Limb (tissue), 2 donors: ENCODE measurements around the gene CDK5R2.

Source experiments
- DNase-seq, 2 donors: peaks; one replicate each; pipeline ENCODE4 v3.0.0-alpha.2; 2016; ENCODE audit errors: extremely low spot score in 2 of 2

CDK5R2 gene

DNA sequence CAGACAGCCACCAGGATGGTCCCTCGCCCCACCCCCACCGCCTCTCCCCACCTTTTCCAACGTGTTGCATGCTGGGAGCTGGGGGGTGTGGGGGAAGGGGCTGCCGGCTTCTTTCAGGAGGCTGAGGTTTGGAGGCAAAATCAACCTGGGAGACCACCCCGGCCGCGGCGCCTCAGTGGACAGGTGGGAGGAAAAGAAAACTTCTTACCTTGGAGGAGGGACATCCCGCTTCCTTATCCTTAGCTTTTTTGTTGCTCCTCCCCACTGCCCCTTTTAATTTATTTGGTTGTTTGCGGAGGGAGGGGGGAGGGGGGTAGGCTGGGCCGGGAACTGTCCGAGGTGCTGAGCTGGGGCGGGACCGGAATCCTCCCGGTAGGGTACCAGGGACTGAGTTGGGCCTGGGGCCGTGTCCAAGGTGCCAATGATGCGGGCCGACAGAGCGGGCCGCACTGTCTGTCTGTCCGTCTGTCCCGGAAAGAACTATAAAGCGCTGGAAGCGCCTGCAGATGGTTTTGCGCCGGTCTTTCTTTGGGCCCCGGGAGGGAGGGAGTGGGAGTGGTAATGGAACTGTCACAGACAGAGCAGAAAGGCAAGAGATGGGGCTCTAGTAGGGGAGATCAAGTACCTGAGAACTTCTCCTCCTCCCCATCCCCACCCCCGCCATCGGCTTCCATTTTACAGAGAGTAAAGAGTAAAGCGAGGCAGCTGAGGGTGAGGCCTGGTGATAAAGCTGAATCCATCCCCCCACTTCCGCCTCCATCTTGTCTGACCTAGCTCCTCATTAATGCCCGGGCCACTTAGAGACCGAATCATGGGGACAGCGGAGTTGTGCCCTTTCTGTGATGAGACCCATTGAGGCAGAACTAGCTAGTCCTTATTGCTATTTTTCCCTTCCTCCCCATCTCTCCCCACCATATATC is 2.4 kb downstream of the CDK5R2 start:
- peak in 1 of 2 donors; percentile 53 for DNase-seq

DNA sequence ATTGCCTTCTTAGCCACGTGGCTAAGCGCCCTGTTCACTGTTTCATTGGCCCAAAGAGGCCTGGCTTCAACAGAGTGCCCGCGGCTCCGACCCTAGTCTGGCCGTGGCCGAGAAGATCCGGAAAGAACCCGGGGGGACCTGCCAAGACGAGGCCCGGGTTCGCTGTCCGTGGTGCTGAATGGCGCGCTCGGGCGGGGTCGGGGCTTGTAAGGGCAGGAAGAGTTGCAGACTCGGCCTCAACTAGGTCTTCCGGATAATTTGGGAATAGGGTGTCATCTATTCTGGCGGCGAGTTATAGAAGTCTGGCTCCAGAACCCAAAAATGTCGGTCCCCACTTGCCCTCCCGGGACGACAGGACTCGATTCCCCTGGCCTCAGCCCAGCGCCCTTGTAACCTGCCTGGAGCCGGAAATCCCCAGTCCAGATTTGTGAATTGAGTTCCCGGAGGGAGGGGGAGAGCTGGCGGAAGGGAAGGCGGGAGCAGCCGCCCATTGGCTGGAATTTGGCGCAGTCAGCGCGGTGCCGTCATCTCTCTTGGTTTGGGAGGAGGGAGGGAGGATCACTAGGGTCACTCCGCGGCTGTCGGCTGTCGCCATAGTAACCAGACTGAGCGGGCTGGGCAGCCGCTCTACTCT is 3.5 kb downstream of the CDK5R2 start:
- DNase-seq = peak; percentile 24 to 88

DNA sequence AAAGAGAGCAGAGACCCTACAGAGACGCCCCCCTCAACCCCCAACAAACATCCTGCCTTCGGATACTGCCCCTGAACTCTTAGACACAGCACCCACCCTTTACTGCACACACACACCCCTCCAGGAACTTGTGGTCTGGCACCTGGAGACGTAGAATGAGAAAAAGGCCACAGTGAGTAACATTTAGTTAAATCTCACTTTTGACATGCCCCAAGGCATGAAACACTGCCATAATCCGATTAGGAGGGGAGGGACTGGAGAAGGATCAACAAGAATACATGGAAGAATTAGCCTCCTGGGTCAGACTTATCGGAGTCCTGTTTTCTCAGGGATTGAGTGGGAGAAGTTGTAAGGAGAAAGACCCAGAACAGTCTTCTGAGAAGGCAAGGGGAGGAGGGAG is 4.1 kb downstream of the CDK5R2 start:
- DNase-seq = no peak

DNA sequence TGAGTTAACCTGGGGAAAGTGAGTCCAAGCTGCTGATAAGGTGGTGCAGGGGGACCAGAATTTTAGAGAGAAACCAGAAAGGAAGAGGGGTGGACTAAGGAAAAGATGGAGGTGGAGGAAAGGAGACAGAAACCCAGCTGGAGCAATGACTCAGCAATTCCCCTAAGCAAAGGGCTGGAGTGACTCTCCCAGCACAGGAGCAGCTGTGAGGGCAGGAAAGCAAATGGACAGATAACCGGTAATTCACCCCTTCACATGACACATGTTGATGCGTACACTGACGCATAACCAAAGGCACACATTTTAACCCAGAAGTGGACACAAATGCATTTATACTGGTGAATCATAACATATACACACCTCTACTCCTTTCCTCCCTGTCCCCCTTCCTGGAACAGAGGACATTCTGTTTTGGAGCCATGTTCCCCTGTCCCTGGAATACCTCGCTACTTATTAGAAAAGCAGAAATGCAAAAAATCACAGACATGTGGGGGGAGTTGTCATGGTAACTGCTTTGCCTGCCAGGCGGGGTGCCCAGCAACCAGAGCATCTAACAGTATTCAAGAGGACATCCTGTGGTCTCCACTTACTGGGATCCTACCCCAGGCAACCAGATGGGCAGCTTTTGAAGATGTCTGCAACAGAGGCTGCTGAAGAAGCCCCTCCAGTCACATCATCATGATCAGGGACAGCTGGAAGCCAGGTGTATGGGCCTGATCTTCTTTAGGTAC is 4.7 kb downstream of the CDK5R2 start:
- DNase-seq = no peak

DNA sequence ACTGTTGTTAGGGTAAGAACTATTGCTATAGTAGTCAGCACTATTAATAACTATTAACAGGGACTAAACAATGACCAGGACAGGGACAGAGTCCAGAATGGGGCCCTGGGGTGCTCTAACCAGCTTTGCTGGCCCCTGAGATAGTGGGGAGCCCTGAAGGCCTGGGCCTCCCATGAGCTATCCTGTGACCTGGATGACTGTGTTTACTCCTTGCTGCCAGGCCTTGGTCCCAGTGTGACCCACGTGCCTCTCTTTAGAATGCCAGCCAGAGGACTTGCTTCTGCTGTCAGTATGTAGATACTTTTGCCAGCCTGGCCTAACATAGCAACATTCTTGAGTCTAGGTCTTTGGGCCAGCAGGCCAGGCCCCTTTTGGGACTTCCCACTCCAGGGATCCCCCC is 11.4 kb downstream of the CDK5R2 start:
- no peak for DNase-seq

DNA sequence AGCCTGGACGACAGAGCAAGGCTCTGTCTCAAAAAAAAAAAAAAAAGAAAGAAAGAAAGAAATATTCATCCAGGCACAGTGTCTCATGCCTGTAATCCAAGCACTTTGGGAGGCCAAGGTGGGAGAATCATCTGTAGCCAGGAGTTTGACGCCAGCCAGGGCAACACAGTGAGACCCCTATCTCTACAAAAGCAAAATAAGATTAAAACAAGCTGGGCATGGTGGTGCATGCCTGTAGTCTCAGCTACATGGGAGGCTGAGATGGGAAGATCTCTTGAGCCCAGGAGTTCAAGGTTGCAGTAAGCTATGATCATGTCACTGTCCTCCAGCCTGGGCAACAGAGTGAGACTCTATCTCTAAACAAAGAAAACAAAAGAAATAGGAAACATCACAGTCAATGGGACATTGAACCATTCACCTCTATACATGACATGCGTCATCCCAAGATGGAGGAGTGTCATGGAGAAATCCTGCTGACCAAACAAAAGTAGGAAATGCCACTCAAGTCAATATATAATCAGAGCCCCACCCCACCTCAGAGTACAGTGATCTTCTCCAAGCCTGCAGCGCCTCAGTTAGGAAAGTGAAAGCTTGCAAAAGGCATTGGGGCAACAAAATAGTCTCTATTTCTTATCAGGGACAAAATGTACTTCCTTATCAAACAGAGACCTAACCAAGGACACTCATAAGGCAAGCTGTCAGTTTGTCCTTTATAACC is 15.8 kb downstream of the CDK5R2 start:
- no peak for DNase-seq

DNA sequence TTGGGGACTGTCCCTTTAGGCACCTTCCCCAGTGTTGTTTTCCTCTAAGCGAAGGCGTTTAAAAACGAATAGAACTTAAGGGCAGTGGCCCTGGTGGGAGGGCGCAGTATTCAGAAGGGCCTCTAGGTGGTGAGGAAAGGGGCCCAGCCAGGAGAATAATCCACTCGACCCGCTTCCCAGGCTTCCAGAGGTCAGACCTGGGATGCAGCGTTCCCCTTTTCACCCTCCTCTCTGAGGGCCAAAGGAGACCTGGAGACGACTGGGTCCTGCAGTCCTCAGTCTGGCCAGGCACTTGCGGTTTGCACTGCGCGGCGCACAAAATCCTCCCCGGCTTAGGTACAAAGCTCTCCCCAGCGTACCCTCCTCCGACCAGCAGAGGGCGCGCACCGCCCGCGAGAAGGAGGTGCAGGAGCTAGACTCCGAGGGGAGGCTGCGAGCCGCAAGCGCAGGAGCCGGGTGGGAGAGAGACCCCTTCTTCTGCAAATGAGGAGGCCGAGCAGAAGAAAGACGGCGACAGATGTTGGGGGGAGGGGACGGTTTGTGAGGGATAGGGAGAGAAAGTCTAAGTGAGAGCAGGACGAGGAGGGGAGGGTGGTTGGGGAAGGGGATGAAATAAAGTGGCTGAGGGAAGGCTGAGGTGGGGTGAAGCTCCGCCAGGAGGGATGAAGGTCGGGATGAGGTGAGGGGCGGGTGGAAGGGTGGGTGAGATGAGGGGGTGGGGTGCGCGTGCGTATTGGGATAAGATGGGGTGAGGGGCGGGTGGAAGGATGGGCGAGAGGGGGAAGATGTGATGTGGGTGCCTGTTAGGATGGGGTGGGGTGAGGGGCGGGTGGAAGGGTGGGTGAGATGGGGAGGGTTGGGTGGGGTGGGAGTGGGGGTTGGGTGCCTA is 20.6 kb downstream of the CDK5R2 start:
- peak; percentile 72 to 88 for DNase-seq

DNA sequence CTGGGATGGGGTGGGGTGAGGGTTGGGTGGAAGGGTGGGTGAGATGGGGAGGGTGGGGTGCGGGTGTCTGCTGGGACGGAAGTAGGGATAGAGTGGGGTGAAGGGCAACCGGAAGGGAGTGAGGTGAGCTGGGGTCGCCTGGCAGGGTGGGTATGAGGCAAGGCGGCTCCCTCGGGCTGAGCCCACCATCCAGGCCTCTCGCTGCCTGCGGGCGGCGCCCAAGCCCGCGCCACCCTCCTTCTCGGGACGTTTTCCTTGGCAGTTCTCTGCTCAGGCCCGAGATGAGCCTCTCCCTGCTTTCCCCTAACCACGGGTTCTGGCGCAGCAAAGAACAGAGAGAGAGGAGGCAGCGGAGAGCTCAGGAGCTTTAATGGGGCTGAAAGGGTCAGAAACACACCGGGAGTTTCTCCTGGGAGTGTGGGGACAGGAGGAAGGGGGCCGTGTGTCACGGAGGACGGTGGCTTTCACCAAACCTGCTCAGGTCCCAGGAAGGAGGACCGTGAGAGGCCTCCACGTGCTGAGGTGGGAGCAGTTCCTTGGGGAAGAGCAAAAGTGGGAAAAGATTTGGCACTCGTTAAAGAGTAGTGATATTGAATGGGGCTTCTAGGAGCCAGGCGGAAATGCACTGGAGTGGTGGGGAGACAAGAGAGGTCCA is 21.4 kb downstream of the CDK5R2 start:
- peak in 1 of 2 donors; percentile 26 for DNase-seq

DNA sequence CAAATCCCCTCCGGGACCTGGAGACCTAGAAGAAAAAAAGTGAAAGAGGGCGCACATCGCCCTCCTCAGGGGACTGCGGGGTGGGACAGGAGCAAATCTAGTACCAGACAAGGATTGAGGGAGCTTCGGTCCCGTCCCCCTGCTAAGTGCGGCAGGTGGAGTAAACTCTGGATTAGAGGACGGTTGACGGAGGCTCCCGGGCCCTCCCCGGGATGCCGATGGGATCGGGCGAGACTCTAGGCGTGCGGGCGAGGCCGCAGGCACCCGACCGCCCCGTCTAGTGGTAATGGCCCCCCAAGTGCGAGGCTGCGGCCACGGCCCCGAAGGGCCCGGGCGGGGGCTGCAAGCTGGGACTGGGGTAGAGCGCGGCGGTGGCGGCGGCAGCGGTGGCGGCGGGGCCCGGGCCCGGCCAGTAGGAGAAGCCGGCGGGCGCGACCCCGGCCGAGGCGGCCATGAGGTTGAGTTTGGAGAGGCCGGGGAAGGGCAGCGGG is 22.0 kb downstream of the CDK5R2 start:
- no peak for DNase-seq

DNA sequence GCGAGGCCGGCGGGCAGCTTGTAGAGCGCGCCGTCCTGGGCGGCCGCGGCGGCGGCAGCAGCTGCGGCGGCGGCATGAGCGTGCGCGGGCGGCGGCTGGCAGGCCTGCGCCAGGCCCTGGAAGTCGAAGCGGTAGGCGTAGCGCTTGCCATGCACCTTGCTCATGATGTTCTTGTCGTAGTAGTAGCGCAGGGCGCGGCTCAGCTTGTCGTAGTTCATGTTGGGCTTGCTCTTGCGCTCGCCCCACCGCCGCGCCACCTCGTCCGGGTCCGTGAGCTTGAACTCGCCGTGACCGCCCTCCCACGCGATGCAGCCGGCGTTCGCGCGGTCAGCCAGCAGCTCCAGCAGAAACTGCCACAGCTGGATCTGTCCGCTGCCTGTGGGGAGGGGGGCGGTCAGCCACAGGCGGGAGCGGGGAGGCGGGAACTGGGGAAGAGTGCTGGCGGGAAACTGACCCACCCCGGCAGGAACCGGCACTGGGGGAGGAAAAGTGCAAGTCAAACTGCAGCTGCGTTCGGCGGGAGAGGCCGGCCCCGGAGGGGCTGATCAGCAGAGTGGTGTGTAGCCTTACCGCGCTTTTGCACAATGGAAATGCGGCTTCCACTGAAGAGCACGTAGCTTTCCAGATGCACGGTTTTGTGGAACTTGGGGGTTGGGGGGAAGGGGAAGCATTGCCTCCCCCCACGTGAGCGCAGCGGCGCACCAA is 22.6 kb downstream of the CDK5R2 start:
- peak in 1 of 2 donors; percentile 57 for DNase-seq

DNA sequence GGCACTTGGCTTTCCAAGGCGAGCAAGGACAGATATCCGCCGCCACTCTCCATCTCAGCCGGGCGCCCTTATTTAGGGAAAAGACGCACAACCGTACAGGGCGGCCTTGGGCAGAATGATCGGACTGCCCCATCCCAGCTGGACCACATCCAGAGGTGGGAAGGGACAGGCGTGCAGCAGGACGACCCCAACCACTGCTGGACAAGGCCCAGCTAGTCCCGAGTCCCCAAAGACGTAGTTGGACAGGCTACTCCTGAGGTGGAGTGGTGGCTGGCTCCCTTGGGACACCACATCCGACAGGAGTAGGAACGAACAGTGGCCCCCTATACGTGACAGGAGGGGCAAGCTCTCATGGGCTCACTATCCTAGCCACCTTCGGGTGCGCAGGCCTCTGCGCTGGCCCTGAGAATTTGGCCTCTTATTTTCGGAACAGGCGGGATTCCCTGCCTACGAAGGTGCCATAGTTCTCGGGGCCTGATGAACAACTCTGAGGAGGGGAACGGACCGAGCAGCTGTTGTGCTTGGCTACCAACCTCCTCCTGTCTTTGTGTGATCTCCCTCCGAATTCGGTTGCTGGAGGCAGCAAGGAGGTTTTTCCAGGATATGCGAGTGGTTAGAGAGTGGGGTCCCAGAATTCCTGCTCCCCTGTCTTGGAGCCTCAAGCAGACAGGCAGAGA is 23.3 kb downstream of the CDK5R2 start:
- peak in 1 of 2 donors; percentile 38 for DNase-seq

DNA sequence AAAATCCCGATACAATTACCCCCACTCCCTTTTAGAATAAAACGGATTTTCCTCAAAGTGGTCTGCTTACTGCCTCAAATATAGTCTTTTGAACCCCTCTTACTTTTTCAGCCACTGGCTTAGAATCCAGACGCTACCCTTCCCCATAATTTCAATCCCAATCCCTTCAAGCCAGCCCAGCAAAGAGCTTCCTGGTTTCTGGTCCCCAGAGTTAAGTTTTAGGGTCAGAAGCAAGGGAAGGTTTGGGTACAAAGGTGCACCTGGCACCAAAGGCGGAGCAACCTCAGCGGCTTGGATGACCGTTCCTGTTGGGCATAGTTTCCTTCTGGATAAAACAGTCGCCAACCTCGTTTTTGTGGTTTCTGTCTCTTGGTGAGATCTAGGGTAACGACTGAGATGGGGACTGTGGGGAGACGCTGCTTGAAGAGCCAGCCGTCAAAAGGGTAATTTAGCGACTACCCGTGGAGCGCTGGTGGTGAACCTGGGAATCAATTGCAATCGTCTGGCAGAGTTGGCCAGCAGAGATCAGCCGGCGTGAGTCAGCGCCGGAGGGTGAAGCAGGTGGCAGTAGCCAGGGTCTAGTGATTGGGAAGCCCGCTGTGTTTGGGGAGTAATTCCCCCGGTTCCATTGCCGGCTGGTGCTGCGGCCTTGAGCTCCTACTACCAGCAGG is 23.9 kb downstream of the CDK5R2 start:
- DNase-seq = peak in 1 of 2 donors; percentile 28

DNA sequence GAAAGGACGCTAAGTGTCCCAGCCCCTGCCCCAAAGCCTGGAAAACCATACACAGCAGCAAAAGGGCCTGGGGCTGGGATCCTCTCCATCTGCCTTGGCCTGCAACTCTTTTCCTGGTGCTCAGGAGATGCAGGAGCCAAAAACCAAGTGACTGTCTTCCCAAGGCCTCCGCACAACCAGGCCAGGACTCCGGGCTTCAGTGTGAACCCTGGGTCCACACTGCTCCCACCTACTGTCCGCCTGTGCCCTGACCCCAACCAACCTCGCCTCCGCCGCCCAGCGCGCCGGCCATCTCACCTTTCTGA is 24.4 kb downstream of the CDK5R2 start:
- no peak for DNase-seq

DNA sequence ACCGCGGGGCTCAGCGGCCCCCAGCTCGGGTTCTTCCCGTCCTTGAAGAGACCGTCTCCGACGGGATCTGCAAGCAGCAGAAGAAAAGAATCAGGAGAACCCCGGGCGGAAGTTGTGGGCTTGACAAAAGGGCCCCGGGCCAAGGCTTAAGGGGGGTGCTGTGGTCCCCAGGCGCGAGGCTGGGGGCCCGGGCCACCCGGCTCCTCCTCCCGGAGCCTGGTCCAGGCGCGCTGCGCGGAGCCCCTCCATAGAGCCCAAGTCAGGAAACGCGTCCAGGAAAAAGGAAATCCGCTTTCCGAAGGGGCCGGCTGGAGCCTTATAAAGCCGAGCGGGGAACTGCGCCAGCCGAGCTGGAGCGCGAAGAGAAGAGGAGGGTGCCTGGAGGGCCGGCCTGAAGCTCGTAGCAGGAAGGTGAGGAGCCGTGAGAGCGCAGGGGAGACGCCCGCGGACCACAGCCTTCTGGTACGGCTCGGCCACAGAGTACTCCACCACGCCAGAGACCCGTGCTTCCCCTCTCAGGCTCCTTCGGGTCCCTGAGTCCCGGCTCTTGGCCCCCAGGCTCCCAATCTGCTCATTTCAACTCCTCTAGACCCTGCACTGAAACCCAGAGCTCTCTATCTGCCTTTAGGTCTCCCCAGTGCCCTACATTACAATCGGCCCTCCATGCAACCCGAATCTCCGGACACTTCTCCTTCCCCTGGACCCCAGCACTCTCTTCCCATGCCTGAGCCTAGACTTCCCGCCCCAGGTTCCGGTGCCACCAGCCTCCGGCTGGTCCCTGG is 25.0 kb downstream of the CDK5R2 start:
- DNase-seq = peak in 1 of 2 donors; percentile 53

DNA sequence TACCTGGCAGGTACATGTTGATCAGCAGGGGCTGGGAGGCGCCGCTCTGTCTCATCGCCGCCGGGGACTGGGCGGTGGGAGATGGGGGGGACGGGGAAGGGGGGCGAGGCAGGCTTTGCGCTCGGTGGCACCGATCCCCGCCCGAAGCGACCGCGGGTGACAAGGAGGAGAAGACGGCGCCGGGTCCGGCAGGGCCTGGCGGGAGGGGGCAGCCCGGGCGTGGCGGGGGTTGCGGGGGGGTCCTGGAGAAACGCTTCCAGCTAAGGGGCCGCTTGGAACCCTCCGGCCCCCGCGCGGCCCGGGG is 25.5 kb downstream of the CDK5R2 start, which contains the start of gene FEV:
FEV (minus strand) TSS at position 164 of the 304 bp plus-strand sequence; CDS start at position 55, 109 bp downstream.
- no peak for DNase-seq

DNA sequence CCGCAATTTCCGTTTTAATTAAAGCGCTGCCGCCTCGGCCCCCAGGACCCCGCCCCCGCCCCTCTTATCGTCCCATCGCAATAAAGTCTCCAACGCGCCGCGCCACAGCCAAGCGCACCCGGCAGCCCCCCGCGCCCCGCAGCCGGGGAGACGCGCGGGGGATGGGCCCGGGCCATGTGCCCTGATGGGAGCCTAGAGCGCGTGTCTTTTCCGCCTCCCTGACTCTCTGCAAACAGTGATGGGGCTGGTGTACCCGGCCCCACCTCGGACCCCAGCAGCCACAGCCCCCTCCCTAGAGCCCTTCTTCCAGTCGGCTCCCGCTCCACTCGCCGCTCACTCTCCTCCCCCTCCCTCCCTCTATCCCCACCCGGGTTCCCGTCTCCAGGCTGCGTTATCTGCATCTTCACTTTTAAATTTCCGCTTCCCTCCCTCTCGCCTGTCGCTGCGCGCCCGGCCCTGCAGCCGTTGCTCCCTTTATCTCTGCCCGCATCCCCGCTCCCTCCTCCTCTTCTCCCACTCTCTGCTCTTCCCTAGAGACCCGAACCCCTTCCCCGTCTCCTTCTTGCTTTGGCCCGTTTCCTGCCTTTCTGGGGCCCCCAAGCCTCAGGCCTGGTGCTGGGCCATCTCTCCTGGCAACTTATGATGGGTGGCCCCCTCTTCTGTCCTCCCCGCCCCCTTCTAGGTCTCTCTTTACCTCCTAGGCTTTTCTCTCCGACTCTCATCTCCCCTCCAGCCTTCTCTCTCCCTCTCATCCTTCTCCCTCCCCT is 26.0 kb downstream of the CDK5R2 start:
- DNase-seq = peak in 1 of 2 donors; percentile 24
